Gastroesophageal sphincter (tissue), 3 donors: ENCODE results near the gene LRR1.

Source experiments
- CTCF ChIP-seq, 4 experiments: fragments of 200-600 bp in 2 of 4; fragments of 450-650 bp in 2 of 4; sonication (generic) in 1 of 4; IDR thresholded peaks; one replicate each; pipeline ENCODE4 v1.5.1; 2017 to 2019; ENCODE audit warnings: antibody characterized with exemption in 4 of 4, mild to moderate bottlenecking in 2 of 4, moderate library complexity in 2 of 4
- EP300 ChIP-seq: sonication (generic); formaldehyde crosslinking; IDR thresholded peaks from one replicate; pipeline ENCODE4 v1.6.1; 2017; ENCODE audit warnings: antibody characterized with exemption, mild to moderate bottlenecking
- POLR2A ChIP-seq, 2 donors: fragments of 450-650 bp; IDR thresholded peaks; one replicate each; pipeline ENCODE4 v1.6.1; 2017; ENCODE audit warnings: antibody characterized with exemption in 2 of 2, mild to moderate bottlenecking in 2 of 2, moderate library complexity in 1 of 2
- POLR2AphosphoS5 ChIP-seq: sonication (generic); formaldehyde crosslinking; IDR thresholded peaks from one replicate; pipeline ENCODE4 v1.6.1; 2017; ENCODE audit warnings: antibody characterized with exemption

- TF ChIP-seq CTCF (IDR thresholded peaks at IDR 0.05): no peak
- no peak for TF ChIP-seq POLR2AphosphoS5
- no peak for TF ChIP-seq POLR2A (IDR thresholded peaks at IDR 0.05)
- TF ChIP-seq EP300: no peak
These were observed 13.9 kb downstream of the LRR1 start for GRCh38 chr14:49612671-49613070.
